GM18507 (cell line): ENCODE data around the gene ZNF23.

Experiments
- DNase-seq: peaks from one replicate; pipeline ENCODE4 v3.0.0; 2011; ENCODE audit warnings: low read depth; ENCODE audit not compliant: insufficient read length; ENCODE audit errors: extremely low spot score
- FAIRE-seq: peaks from 2 replicates; lab custom pipeline; 2011; peaks lifted over from hg19 to GRCh38; lab: Jason Lieb, UNC

Gene ZNF23

DNA sequence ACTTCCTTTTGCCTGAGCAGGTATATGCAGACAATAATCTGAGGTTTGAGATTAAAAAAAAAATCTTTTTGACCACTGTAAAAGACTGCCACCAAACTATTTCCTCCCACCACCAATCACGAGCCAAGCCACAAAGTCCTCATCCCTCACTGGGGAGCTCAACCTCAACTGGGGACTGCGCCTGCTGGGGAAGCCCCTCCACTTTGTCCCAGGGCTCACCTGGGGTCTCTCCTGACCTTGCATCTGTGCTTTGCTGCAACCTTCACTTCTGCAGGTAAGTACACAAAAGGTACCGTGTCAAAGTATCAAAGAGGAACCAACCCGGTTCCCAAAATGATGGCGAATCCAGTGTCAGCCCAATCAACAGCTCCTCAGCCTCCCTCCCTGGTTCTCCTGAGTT lies 55.7 kb downstream of the ZNF23 start:
- DNase-seq, result no peak
- no peak for FAIRE-seq

DNA sequence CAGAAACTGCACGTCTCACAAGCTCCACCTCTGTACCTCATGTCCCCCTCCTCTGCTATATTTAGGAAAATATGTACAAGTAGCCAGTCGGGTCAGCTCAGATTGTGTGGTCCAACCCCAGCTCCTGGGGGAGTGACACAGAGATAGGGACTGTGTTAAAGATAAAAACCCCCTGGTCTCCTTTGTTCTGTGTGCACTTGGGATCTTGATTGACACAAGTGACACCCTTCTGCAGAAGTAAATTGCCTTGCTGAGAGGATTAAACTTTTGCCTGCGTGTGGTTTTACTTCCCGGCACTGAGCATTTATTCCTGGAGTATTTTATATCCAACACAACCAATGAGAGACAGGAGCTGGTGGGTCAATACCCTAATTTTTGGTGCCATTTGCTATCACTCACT lies 57.7 kb downstream of the ZNF23 start:
- FAIRE-seq (no peak), DNase-seq (no peak)

- no peak for DNase-seq
- no peak for FAIRE-seq
Measured at GRCh38 chr16:71402674-71403073, 59.4 kb downstream of the ZNF23 start.

GRCh38 chr16:71402007-71402406 lies 60.0 kb downstream of the ZNF23 start:
- no peak for FAIRE-seq
- no peak for DNase-seq

- DNase-seq, result no peak
- no peak for FAIRE-seq
Measured at GRCh38 chr16:71399801-71400563, 62.1 kb downstream of the ZNF23 start.
